H1 (cell line): ENCODE data around the gene PRPF18. TPM values are rescaled to one million over a fixed set of nuclear protein-coding genes. Genes with fewer than 3 reads are reported as not detected.

ENCODE experiments used
- CTBP2 ChIP-seq: IDR thresholded peaks from 2 replicates; pipeline ENCODE4 v1.7.0; 2011; ENCODE audit warnings: borderline replicate concordance, mild to moderate bottlenecking, moderate library complexity, mixed read lengths, low read length; ENCODE audit not compliant: insufficient read depth, insufficient read length
- RXRA ChIP-seq: IDR thresholded peaks from 2 replicates; pipeline ENCODE4 v1.6.1; 2011; ENCODE audit warnings: low read depth, mild to moderate bottlenecking, low read length, moderate library complexity; ENCODE audit not compliant: insufficient read depth
- SRF ChIP-seq: IDR thresholded peaks from 2 replicates; pipeline ENCODE4 v1.6.1; 2011; ENCODE audit warnings: mild to moderate bottlenecking, low read depth, low read length, moderate library complexity
- ZNF274 ChIP-seq: IDR thresholded peaks from 2 replicates; pipeline ENCODE4 v1.7.0; 2012; ENCODE audit warnings: low read length, borderline replicate concordance; ENCODE audit errors: extremely low read depth
- polyA plus RNA-seq, 7 experiments: library from polyadenylated mRNA; depleted of rRNA in 3 of 7; stranded (reverse) in 5 of 7; unstranded in 2 of 7; fragments of >200 nt in 5 of 7; fragments of 200-250 nt in 2 of 7; gene quantifications; 1 replicate in 5 of 7; 2 replicates in 1 of 7; 4 replicates in 1 of 7; pipeline versions ENCODE4 v1.2.1 to v1.2.3, GENCODE V29; 2011 to 2013; ENCODE audit warnings: missing spikeins in 2 of 7, mixed read lengths in 2 of 7
- total RNA-seq: library from RNA; stranded (reverse); fragmentation: NEBNext Ultra II Directional; extraction: Animal tissue kit (Norgen Biotek cat#: 25700); gene quantifications from 2 replicates; pipeline ENCODE4 v1.2.1, GENCODE V29; 2021
- TF ChIP-seq, protein P1 (sequence below), 3 experiments: IDR thresholded peaks; 1 replicate in 2 of 3; 2 replicates in 1 of 3; pipeline versions ENCODE4 v1.5.1 to v1.6.1; 2011; ENCODE audit warnings: low read length in 3 of 3, mild to moderate bottlenecking in 3 of 3, inconsistent platforms in 2 of 3, low read depth in 1 of 3, moderate library complexity in 1 of 3; ENCODE audit not compliant: insufficient read depth in 1 of 3; ENCODE audit errors: control extremely low read depth in 1 of 3

PRPF18 gene
- total and polyA plus RNA-seq, 2 of the 8 experiments (the other 6 are each of a cell fraction or from before 2014, with no cell fraction given) = 3.8 to 12.6 TPM

DNA sequence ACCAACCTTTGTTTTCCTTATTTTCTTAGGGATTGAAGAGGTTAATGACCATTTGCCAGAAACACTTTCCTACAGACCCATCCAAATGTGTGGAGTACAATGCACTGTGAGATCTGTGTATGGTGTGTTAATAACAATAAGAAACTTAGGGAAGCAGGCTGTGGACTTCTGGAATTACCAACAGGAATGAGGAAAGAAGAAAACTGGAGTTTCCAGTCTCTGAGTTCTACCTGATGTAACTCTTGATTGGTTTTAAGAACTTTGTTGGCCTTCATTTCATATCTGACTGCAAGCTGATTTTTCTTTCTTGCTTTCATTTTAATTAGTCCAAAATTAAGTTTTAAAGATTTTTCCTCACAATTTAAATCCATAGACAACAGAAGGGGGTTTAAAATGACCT, 43.5 kb downstream of the PRPF18 start (continued):
- TF ChIP-seq, protein P1, sequence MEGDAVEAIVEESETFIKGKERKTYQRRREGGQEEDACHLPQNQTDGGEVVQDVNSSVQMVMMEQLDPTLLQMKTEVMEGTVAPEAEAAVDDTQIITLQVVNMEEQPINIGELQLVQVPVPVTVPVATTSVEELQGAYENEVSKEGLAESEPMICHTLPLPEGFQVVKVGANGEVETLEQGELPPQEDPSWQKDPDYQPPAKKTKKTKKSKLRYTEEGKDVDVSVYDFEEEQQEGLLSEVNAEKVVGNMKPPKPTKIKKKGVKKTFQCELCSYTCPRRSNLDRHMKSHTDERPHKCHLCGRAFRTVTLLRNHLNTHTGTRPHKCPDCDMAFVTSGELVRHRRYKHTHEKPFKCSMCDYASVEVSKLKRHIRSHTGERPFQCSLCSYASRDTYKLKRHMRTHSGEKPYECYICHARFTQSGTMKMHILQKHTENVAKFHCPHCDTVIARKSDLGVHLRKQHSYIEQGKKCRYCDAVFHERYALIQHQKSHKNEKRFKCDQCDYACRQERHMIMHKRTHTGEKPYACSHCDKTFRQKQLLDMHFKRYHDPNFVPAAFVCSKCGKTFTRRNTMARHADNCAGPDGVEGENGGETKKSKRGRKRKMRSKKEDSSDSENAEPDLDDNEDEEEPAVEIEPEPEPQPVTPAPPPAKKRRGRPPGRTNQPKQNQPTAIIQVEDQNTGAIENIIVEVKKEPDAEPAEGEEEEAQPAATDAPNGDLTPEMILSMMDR (IDR thresholded peaks at IDR 0.05; ENCODE audit: control extremely low read depth in 1 of 3, insufficient read depth in 1 of 3, low read depth in 1 of 3, low read length in 3 of 3) = no peak
- TF ChIP-seq RXRA (no peak), ZNF274 (no peak), CTBP2 (no peak), SRF (no peak)
